PC-9 (cell line): ENCODE data around the gene STRADA.

Experiments
- CTCF ChIP-seq: fragments of 200-600 bp; sonication (generic); conservative IDR thresholded peaks from 2 replicates; pipeline ENCODE4 v1.6.1; 2017; ENCODE audit warnings: mixed run types, antibody characterized with exemption, mild to moderate bottlenecking, moderate library complexity
- EZH2 ChIP-seq: fragments of 200-600 bp; sonication (generic); IDR thresholded peaks from 2 replicates; pipeline ENCODE4 v1.8.0; 2017; ENCODE audit warnings: antibody characterized with exemption, low read depth

GRCh38 chr17:63780507-63780906 lies 38.9 kb upstream of the STRADA start:
- TF ChIP-seq CTCF (no peak), EZH2 (no peak)
